ENCODE measurements around the gene DPY19L3. TPM values are rescaled to one million over a fixed set of nuclear protein-coding genes. Genes with fewer than 3 reads are reported as not detected.

Gene DPY19L3
- total and polyA plus RNA-seq, 3 donors from 2014 or later, result 23.8 to 79.9 (median 68.9) TPM

DNA sequence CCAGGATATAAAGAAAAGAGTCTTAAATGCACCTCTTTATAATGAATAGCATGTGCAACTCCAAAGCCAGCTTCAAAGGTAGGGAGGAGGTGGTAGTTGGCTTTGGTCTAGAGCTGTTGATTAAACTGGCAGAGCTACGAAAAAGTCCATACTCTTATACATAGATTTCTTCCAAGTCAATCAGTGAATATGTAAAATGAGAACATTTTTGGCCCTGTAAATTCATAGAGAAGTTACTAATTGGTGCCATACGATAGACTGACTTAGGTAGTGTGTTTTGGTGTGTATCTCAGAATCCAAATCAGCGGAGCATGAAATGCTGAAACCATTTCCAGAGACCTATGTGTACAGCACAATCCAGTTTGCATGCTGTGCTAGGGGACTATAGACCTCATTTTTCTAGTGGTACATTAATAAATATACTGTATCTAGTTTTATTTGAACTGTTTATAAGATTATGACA lies 17.1 kb upstream of the DPY19L3 start:
- H3K27me3 ChIP-seq, result no peaks in the 10 kb centered on the region
- no peaks in the 10 kb centered on the region for H3K36me3 ChIP-seq (ENCODE audit: low read depth, missing control alignments)
- no peaks in the 10 kb centered on the region for H3K4me1 ChIP-seq
- TF ChIP-seq, protein P1, sequence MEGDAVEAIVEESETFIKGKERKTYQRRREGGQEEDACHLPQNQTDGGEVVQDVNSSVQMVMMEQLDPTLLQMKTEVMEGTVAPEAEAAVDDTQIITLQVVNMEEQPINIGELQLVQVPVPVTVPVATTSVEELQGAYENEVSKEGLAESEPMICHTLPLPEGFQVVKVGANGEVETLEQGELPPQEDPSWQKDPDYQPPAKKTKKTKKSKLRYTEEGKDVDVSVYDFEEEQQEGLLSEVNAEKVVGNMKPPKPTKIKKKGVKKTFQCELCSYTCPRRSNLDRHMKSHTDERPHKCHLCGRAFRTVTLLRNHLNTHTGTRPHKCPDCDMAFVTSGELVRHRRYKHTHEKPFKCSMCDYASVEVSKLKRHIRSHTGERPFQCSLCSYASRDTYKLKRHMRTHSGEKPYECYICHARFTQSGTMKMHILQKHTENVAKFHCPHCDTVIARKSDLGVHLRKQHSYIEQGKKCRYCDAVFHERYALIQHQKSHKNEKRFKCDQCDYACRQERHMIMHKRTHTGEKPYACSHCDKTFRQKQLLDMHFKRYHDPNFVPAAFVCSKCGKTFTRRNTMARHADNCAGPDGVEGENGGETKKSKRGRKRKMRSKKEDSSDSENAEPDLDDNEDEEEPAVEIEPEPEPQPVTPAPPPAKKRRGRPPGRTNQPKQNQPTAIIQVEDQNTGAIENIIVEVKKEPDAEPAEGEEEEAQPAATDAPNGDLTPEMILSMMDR (IDR thresholded peaks at IDR 0.05), result no peak
- no peak for TF ChIP-seq POLR2A (IDR thresholded peaks at IDR 0.05)
- H3K27ac ChIP-seq, result no peak overlapping the region
- DNase-seq, result no peak
- no peaks in the 10 kb centered on the region for H3K9me3 ChIP-seq
- 91 to 95% methylated on average over 3 of the region's 3 CpGs for WGBS, 2 donors
- no peak overlapping the region for H3K4me3 ChIP-seq
- intact Hi-C loops (cut with DNase I; ENCODE audit: low total_unique reads), result no loop called here

- WGBS, 2 donors, result 77 to 94% methylated on average over 3 of the region's 3 CpGs
- TF ChIP-seq, protein P1 (IDR thresholded peaks at IDR 0.05), result no peak
- no peak for TF ChIP-seq POLR2A (IDR thresholded peaks at IDR 0.05)
- no peak overlapping the region for H3K27ac ChIP-seq
- H3K9me3 ChIP-seq, result no peaks in the 10 kb centered on the region
- no peak for DNase-seq
- intact Hi-C loops (cut with DNase I; ENCODE audit: low total_unique reads), result no loop called here
- H3K36me3 ChIP-seq (ENCODE audit: low read depth, missing control alignments), result no peaks in the 10 kb centered on the region
- H3K27me3 ChIP-seq, result no peaks in the 10 kb centered on the region
- no peaks in the 10 kb centered on the region for H3K4me1 ChIP-seq
- H3K4me3 ChIP-seq, result no peak overlapping the region
Measured at GRCh38 chr19:32392901-32393300, 12.7 kb upstream of the DPY19L3 start.

DNA sequence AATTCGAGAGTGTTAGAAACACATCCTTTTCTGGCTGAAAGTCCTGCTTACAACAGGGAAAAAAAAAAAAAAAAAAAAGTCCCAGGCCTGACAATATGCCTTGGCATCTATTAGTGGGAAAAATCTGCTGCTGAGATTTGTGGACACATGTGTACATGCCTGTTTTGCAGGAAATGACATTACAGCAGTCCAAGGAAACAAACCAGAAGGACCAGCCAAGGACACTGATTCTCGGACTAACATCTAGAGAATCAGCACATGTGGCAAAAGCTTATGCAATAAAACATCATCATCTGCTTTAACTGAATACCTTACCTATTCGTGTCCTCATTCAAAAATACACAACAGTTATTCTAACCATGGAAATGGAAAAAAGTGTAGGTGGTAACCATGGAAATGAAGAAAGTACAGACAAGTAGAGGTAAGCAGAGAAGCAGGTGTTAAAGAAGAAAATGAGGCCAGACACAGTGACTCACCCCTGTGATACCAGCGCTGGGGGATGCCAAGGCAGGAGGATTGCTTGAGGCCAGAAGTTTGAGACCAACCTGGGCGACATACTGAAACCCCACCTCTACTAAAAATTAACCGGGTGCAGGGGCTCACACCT lies 9.4 kb upstream of the DPY19L3 start:
- DNase-seq, result no peak

GRCh38 chr19:32397671-32398101 lies 7.9 kb upstream of the DPY19L3 start:
- Histone ChIP-seq H3K27ac (no peak overlapping the region), H3K27me3 (no peaks in the 10 kb centered on the region), H3K4me1 (no peaks in the 10 kb centered on the region), H3K36me3 (ENCODE audit: low read depth, missing control alignments) (no peaks in the 10 kb centered on the region), H3K9me3 (no peaks in the 10 kb centered on the region), H3K4me3 (no peak overlapping the region)
- TF ChIP-seq, protein P1 (IDR thresholded peaks at IDR 0.05), result no peak
- TF ChIP-seq POLR2A (IDR thresholded peaks at IDR 0.05), result no peak
- no peak for DNase-seq
- WGBS, 2 donors, result 84 to 91% methylated on average over 5 of the region's 5 CpGs
- intact Hi-C loops (cut with DNase I; ENCODE audit: low total_unique reads), result no loop called here

More for the DNA sequence above, 9.4 kb upstream of the DPY19L3 start:
- WGBS, 2 donors, result 89 to 90% methylated on average over 6 of the region's 6 CpGs
- H3K4me3 ChIP-seq, result no peak overlapping the region
- TF ChIP-seq, protein P1 (IDR thresholded peaks at IDR 0.05), result no peak
- TF ChIP-seq POLR2A (IDR thresholded peaks at IDR 0.05), result no peak
- intact Hi-C loops (cut with DNase I; ENCODE audit: low total_unique reads), result no loop called here
- H3K4me1 ChIP-seq, result no peaks in the 10 kb centered on the region
- no peak overlapping the region for H3K27ac ChIP-seq
- no peaks in the 10 kb centered on the region for H3K27me3 ChIP-seq
- no peaks in the 10 kb centered on the region for H3K9me3 ChIP-seq
- H3K36me3 ChIP-seq (ENCODE audit: low read depth, missing control alignments), result no peaks in the 10 kb centered on the region

DNA sequence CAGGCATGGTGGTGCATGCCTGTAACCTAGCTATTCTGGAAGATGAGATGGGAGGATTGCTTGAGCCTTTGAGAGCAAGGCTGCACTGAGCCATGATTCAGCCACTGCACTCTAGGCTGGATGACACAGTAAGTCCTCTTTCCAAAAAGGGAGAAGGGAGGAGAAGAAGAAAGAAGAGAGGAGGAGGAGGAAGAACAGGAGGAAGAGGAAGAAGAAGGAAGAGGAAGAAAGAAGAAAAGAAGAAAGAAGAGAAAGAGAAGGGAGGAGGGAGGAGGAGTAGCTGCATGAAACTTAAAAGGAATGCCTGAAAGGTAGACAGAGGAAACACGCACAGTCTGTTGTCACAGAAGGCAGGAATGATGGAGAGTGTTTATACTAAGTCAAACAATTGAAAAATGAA lies 3.6 kb upstream of the DPY19L3 start:
- H3K27me3 ChIP-seq, result no peaks in the 10 kb centered on the region
- intact Hi-C loops (cut with DNase I; ENCODE audit: low total_unique reads), result no loop called here
- H3K9me3 ChIP-seq, result no peaks in the 10 kb centered on the region
- no peaks in the 10 kb centered on the region for H3K36me3 ChIP-seq (ENCODE audit: low read depth, missing control alignments)
- DNase-seq, result no peak
- TF ChIP-seq POLR2A (IDR thresholded peaks at IDR 0.05), result no peak
- TF ChIP-seq, protein P1 (IDR thresholded peaks at IDR 0.05), result no peak
- H3K4me3 ChIP-seq, result no peak overlapping the region
- 94 to 96% methylated on average over 1 of the region's 1 CpG for WGBS, 2 donors
- H3K4me1 ChIP-seq, result peaks cover 8% of the 10 kb centered on the region
- H3K27ac ChIP-seq, result no peak overlapping the region

All from testis (tissue), 3 donors.